Measurements from ENCODE around the gene NUP205. TPM values are rescaled to one million over a fixed set of nuclear protein-coding genes. Genes with fewer than 3 reads are reported as not detected.

Gene NUP205
- total RNA-seq, 2 donors from 2014 or later: 25.8 to 36.8 TPM

DNA sequence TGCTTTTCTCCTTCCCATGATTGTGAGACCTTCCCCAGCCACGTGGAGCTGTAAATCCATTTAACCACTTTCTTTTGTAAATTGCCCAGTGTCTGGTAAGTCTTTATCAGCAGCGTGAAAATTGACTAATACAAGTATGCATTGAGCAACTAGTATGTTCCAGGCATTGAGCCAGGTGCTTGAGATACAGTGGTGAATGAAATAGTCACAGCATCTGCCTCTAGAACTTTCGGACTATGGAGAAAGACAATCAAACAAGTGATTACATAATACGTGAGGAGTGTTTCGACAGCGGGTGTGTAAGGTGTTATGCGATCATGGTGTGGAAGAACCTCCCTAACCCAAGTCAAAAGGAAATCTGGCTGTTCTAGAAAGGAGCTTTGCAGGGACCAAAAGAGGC lies 21.6 kb upstream of the NUP205 start:
- no peak for DNase-seq
- intact Hi-C loops (cut with DNase I, micrococcal nuclease): no loop called here
- no peak for ATAC-seq

DNA sequence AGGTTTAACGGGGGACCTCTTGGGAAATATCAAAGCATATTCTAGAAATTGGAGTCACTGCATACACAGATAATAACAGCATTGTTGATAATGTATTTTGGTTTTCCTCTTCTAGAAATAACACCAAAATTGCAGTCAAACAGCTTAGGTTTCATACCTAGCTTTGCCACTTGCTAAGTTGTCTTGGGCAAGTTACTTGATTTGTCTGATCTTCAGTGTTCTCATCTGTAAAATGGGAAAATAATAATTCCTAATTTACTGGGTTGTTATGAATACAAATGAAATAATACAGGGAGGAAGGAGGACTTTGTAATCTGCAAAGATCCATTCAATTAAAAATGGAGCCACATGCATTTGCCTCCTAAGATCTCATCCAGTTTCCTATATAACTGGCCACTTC lies 20.3 kb upstream of the NUP205 start:
- no peak for ATAC-seq
- no peak for DNase-seq
- intact Hi-C loops (cut with DNase I, micrococcal nuclease): no loop called here

DNA sequence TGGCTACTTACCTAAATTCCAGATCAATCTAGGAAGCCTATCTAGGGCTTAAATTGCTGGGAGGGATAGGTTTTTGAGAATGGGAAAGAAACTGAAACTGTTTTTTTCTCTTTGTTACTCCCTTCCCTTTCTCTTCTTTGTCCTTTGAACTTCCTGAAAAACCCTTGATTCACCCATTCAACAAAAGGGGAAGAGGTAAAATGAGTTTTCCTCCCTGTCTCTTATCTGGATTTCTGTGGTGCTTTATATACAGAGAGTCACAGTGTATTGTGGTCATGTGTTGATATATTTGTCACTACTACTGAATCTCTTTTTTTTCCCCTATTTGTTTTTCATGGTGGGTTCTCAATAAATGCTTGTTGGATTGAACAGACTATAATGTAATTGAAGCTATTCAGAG lies 19.8 kb upstream of the NUP205 start:
- no peak for DNase-seq
- intact Hi-C loops (cut with DNase I, micrococcal nuclease): no loop called here
- ATAC-seq: no peak

DNA sequence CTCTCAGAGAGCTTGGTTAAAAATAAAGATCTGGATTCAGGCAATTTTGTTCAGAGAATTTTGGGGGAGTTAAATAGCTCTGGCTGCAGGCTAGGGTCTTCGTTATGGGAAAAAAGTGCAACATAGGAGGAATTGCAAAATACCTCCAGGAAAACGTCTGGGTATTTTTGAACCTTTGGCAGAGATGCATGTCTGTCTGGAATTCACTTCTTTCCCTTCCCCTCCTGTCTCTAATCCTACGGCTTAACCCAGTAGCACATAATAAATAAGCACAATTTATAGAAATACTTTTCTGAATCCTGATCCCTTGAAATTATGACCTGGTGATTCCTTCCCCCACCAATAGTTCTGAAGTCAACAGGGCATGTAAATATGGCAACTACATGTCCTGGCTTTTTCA lies 19.3 kb upstream of the NUP205 start:
- DNase-seq: no peak
- intact Hi-C loops (cut with DNase I, micrococcal nuclease): no loop called here
- ATAC-seq: no peak

DNA sequence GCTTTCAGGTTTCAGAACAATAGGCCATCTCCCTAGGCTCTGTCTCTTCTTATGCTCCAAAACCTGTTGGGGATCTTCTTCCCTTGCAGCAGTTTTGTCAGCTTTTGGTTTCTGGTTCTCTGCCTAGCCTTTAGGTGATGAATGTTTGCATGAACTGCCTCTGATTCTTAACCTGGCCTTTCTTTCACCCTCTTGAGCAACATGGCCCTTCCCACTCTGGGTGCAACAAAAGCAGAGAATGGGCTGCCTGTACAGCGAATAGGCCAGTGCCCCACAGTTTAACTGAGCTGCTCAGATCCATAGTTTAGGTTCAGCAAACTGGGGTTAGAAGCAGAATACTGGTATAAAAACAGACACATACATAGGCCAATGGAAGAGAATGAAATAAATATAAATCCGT lies 18.1 kb upstream of the NUP205 start:
- DNase-seq (no peak), ATAC-seq (no peak)
- intact Hi-C loops (cut with DNase I, micrococcal nuclease): no loop called here

DNA sequence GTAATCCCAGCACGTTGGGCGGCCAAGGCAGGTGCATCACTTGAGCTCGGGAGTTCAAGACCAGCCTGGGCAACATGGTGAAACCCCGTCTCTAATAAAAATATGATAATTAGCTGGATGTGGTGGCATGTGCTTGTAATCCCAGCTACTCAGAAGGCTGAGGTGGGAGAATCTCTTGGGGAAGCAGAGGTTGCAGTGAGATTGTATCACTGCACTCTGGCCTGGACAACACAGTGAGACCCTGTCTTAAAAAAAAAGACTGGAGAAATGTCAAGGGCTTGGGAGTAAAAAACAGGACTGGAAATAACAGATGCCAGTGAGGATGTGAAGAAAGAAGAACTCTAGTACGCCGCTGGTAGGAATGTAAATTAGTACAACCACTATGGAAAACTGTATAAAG lies 16.7 kb upstream of the NUP205 start:
- ATAC-seq (no peak), DNase-seq (no peak)
- intact Hi-C loops (cut with DNase I, micrococcal nuclease): no loop called here

DNA sequence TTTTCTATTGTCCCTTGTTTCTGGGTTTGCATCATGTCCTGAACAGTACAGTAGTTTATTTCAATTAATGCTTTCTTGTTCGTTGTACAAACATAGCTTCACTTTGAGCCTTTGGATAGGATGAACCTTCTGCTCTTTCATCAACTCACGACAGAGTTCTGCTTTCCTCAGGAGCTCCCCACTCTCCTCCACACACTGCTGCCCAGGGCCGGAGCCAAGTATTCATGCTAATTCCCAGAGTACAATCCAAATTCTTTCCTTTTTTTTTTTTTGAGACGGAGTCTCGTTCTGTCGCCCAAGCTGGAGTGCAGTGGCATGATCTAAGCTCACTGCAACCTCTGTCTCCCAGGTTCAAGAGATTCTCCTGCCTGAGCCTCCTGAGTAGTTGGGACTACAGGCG lies 7.5 kb upstream of the NUP205 start:
- intact Hi-C loops (cut with DNase I, micrococcal nuclease): no loop called here

DNA sequence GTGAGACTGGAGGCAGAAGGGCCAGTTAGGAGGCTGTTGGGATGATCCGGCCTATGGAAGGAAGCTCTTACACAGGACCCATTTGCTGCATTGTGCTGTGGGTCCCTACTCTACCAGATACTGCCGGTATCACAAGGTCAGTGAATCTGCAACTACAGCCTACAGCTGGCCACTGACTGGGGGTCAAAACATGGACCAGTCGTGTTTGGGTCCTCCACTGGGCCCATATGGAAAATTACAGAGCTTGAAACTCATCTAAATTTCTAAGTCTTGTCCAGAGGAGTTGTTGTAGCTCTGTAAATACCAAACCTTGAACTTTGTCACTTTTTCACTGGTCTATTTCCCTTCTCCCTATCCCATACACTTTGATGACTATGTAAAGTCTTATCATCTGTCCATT lies 5.6 kb upstream of the NUP205 start:
- DNase-seq: no peak
- ATAC-seq: no peak
- intact Hi-C loops (cut with DNase I, micrococcal nuclease): no loop called here

More for the DNA sequence above, 7.5 kb upstream of the NUP205 start:
- ATAC-seq (no peak), DNase-seq (no peak)

DNA sequence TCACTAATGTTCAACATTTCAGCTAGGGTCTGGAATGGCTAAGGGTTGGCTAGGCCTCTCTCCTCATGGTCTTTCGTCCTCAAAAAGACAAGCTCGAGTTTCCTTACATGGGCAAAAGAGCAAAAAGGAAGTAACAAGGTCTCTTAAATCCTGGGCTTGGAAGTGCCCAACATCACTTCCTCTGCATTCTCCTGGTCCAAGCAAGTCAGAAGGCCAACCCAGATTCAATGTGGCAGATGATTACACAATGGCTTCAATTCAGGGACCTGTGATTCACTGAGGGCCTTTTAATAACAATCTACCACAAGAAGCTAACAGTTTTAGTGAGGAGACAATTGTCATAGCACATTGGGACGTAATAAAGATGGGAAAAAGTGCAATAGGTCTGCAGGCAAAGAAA lies 4.4 kb upstream of the NUP205 start:
- DNase-seq: no peak
- ATAC-seq: no peak
- intact Hi-C loops (cut with DNase I, micrococcal nuclease): no loop called here

DNA sequence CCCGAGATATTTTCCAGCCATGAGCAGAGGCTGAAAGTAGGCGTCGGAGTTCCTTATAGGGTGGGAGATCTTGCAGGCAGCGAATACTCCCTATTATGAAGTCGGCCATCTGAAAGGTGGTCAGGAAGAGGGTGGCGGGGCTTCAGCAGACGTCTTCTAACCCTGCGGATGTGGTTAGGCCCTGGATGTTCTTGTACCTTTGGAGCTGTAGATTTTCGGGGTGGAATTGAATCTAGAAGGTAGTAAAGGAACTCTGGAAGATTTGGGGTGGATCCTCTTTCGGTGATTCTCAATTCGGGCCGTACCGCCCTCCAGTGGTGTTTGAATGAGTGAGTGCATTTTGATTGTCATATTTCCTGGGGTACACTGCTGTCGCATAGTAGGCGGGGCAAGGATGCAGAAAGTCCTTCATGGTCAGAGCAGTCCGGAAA lies 635 bp downstream of the NUP205 start:
- intact Hi-C loops (cut with DNase I, micrococcal nuclease): loop anchor here in 1 of 2 donors (5.0 kb wide), 2 partner anchors 46 to 276 kb away; partner anchors contain the start of gene CNOT4
- peak; percentile 71 for ATAC-seq
- DNase-seq: peak; percentile 47 to 67

DNA sequence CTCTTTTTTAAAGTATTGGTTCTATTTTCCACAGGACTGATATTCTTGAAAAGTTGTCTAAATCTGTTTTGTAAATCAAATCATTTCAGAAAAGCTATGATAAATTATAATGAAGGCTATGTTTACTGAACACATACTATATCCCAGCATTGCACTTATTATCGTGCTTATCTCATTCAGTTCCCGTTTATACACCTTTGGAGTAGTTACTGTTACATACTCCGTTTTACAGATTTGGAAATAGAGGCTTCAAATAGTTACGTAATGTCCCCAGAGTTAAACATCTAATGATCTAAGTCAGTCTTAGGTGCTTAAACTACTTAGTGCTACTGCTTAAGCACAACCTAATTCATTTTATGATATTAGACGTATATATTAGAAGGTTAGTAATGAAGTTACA lies 1.2 kb downstream of the NUP205 start:
- ATAC-seq (no peak), DNase-seq (no peak)
- intact Hi-C loops (cut with DNase I, micrococcal nuclease): loop anchor here in 1 of 2 donors (5.0 kb wide), 2 partner anchors 47 to 277 kb away; partner anchors contain the start of gene CNOT4

DNA sequence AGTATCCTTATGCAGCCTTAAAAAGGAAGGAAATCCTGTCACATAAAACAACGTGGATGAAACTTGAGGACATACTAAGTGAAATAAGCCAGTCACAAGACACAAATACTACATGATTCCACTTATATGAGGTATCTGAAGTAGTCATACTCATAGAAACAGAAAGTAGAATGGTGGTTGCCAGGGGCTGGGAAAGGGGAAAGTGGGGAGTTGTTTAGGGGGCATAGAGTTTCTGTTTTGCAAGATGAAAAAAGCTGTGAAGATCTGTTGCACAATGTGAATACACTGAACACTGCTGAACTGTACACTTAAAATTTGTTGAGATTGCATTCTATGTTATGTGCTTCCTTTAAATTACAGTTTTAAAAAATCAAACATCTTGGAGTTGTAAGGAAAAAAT lies 2.9 kb downstream of the NUP205 start:
- no peak for ATAC-seq
- intact Hi-C loops (cut with DNase I, micrococcal nuclease): no loop called here
- no peak for DNase-seq

DNA sequence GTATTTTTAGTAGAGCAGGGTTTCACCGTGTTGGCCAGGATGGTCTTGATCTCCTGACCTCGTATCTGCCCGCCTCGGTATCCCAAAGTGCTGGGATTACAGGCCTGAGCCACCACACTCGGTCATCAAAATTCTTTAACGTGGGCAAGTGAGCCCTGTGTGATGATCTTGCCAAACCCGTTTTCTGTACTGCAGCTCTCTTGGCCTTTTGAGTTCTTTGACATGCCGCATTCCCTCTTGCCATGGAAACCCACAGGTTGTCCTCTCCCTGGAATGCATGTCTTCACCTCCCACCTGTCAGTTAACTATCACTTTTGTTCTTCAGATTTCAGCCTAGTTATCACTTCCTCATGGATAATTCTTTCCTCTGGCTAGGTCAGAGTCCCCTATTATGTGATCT lies 5.0 kb downstream of the NUP205 start:
- DNase-seq (no peak), ATAC-seq (no peak)
- intact Hi-C loops (cut with DNase I, micrococcal nuclease): no loop called here

DNA sequence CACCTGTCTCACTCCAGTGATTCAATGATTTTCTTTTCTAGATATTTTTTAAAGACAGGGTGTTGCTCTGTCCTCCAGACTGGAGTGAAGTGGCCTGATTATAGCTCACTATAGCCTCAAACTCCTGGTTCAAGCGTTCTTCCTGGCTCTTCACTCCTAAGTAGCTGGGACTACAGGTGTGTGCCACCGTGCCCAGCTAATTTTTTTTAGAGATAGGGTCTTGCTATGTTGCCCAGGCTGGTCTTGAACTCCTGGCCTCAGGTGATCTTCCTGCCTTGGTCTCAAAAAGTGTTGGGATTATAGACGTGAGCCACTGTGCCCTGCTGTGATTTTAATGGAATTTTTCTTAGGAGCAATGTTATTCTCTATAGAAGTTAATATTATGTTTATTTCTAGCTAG lies 14.1 kb downstream of the NUP205 start:
- intact Hi-C loops (cut with DNase I, micrococcal nuclease): no loop called here
- no peak for DNase-seq
- ATAC-seq: no peak

DNA sequence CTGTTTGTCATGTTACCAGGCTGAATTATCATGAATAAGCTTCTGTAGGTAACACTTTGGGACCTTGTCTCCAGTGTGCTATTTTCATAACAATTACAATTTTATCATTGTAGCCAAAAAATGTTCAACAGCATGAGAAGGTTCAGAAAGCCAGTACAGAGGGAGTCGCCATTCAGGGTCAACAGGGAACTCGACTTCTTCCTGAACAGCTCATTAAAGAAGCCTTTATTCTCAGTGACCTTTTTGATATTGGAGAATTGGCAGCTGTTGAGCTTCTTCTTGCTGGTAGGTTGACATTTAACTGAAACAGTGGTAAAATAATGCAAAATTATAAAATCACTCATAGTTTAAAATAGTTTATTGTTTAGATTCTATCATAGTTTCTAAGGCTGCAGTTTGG lies 15.8 kb downstream of the NUP205 start:
- intact Hi-C loops (cut with DNase I, micrococcal nuclease): no loop called here
- no peak for ATAC-seq

DNA sequence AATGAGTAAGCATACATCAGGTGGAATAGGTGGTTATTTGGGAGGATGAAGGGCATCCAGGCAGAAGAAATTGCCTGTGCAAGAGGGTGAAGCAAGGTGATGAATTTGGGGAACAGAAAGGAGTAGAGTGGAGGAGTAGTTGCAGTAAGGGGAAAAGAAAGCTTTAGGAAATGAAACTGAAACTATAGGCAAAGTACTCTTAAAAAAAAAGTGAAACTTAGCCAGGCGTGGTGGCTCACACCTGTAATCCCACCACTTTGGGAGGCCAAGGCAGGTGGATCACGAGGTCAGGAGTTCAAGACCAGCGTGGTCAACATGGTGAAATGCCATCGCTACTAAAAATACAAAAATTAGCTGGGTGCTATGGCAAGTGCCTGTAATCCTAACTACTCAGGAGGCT lies 17.6 kb downstream of the NUP205 start:
- DNase-seq (no peak), ATAC-seq (no peak)
- intact Hi-C loops (cut with DNase I, micrococcal nuclease): no loop called here

More for the DNA sequence above, 15.8 kb downstream of the NUP205 start:
- no peak for DNase-seq

DNA sequence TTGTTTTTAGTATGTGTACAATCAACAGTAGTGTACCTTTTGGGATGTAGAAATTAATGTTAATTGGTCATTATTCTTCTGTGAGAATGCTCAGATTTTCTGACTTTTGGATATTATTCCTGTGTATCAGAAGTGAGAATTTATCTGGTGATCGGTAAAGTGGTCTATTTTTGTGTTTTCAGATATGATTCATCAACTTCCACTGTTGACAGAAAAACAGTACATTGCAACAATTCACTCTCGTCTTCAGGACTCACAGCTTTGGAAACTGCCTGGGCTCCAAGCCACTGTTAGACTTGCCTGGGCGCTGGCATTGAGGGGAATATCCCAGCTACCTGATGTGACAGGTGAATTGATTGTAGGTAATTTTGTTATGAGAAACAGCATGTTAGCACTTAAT lies 20.9 kb downstream of the NUP205 start:
- intact Hi-C loops (cut with DNase I, micrococcal nuclease): no loop called here
- no peak for DNase-seq
- no peak for ATAC-seq

DNA sequence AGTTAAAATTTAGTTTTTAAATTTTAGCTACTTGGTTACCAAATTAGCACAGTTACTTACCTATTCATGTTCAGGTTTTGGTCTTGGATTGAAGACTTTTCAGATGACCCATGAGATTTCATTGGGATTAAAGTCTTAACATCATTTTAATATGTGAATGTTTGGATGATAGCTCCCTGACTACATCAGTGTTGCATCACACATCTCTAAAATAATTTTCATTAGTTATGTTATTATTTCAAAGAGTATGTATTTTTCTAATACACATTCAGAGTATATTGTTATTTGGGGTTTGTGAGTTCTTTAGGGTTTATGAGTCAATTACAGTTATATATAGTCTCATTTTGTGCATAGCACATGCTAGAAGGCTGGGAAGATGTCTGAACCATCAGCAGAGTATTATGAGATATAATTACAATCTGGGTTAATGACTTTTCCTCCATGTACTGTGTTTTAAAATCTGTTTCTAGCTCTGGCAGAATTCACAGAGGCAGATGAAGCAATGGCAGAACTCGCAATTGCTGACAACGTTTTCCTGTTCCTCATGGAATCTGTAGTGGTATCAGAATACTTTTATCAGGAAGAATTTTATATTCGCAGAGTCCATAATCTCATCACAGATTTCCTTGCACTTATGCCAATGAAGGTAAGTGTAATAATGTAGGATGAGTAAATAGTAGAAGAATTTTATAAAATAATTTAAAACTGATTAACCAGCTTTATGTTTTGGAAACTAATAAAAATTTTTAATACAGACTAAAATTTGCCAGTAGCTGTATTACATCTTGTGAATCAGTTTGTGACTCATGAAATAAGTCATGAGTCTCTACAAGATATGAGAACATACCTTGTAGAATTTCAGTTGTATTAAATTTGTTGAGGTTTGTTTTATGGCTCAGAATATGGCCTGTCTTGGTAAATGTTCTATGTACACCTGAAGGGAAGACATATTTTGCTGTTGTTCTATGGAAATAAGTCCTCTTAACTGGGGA lies 26.9 kb downstream of the NUP205 start:
- intact Hi-C loops (cut with DNase I, micrococcal nuclease): no loop called here
- ATAC-seq: no peak
- DNase-seq: no peak

DNA sequence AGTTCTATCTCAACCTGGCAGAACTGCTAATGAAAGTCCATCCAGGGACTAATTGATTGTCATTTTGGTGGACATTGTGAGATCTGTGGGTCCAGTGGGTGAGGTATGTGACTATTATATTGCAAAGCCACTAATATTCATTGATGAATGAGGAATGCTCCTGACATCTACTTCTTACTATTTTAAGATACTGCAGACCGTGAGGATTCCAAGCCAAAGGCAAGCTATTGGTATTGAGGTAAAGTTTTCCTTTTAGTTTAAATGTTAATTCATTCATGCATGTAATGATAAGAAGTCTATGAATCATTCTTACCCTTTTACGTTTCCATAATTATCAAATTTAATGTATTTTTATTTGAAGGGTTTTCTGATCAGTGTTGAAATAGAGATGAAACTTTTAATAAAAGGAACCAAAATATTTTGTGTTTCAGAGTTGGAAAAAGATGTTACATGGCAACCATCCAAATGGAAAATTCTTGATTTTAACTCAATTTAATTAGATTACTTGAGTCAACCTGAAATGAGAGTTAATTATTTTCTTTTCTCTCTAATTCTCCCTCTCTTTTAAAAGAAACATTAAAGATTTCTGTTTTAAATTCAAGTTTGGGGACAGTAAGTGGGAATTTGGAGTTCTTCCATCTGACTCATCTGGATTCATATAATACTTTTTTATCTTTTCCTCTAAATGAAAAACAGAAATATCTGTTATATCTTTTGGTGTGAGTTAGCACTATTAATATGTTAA lies 39.6 kb downstream of the NUP205 start:
- intact Hi-C loops (cut with DNase I, micrococcal nuclease): no loop called here
- no peak for ATAC-seq
- DNase-seq: no peak

DNA sequence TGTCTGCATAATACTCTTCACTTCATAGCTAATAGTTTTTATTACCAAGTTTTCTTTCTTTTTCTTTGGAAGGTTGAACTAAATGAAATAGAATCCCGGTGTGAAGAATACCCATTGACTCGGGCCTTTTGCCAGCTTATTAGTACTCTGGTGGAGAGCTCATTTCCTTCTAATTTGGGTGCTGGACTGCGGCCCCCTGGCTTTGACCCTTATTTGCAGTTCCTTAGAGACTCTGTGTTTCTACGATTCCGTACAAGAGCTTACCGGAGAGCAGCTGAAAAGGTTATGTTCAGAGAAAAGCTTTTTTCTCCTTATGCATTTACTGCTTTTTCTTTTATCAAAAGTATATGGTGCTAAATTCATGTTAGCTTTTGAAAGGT lies 40.2 kb downstream of the NUP205 start:
- DNase-seq (no peak), ATAC-seq (no peak)
- intact Hi-C loops (cut with DNase I, micrococcal nuclease): no loop called here

Measured in left colon (tissue), 2 donors.